Measurements from ENCODE around the gene CACNA2D1. TPM values are rescaled to one million over a fixed set of nuclear protein-coding genes. Genes with fewer than 3 reads are reported as not detected.

CACNA2D1 gene
- total RNA-seq, 4 donors from 2014 or later = 29.8 to 47.6 (median 36.6) TPM

DNA sequence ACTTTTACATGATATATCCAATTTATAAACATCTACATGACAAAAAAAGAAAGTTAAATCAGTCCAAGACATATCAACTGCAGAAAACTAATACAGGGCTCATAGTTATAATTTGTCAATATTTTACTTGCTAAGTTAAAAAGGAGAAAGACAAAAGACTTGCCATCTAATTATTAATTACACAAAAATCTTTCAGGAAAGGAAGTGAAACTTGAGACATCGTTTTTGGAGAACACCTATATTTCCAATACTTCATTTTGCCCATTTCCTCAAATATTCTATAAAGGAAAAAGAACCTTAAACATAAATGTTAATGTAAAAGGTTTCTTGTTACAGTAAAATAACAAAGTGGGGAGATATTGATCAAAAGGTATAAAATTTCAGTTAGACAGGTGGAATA lies 148.7 kb downstream of the CACNA2D1 start:
- WGBS, 2 donors (ENCODE audit: low coverage in 1 of 2) = 67 to 78% methylated on average over 1 of the region's 1 CpG
- H3K36me3 ChIP-seq = no peaks in the 10 kb centered on the region
- no peaks in the 10 kb centered on the region for H3K4me1 ChIP-seq
- no peak overlapping the region for H3K27ac ChIP-seq
- H3K9me3 ChIP-seq = peaks cover 0 to 6% (median 0%) of the 10 kb centered on the region in 3 donors
- TF ChIP-seq EP300 (IDR thresholded peaks at IDR 0.05) = no peak
- TF ChIP-seq, protein P1, sequence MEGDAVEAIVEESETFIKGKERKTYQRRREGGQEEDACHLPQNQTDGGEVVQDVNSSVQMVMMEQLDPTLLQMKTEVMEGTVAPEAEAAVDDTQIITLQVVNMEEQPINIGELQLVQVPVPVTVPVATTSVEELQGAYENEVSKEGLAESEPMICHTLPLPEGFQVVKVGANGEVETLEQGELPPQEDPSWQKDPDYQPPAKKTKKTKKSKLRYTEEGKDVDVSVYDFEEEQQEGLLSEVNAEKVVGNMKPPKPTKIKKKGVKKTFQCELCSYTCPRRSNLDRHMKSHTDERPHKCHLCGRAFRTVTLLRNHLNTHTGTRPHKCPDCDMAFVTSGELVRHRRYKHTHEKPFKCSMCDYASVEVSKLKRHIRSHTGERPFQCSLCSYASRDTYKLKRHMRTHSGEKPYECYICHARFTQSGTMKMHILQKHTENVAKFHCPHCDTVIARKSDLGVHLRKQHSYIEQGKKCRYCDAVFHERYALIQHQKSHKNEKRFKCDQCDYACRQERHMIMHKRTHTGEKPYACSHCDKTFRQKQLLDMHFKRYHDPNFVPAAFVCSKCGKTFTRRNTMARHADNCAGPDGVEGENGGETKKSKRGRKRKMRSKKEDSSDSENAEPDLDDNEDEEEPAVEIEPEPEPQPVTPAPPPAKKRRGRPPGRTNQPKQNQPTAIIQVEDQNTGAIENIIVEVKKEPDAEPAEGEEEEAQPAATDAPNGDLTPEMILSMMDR (IDR thresholded peaks at IDR 0.05) = no peak
- no peak for TF ChIP-seq POLR2A (IDR thresholded peaks at IDR 0.05)
- no peak for TF ChIP-seq POLR2AphosphoS5 (IDR thresholded peaks at IDR 0.05)
- H3K4me3 ChIP-seq = no peak overlapping the region
- ATAC-seq = no peak
- H3K27me3 ChIP-seq = no peaks in the 10 kb centered on the region

- no peak for TF ChIP-seq EP300 (IDR thresholded peaks at IDR 0.05)
- no peak for TF ChIP-seq POLR2AphosphoS5 (IDR thresholded peaks at IDR 0.05)
- no peak for TF ChIP-seq POLR2A (IDR thresholded peaks at IDR 0.05)
- no peak for ATAC-seq
Measured at GRCh38 chr7:82294382-82294784, 149.2 kb downstream of the CACNA2D1 start.

DNA sequence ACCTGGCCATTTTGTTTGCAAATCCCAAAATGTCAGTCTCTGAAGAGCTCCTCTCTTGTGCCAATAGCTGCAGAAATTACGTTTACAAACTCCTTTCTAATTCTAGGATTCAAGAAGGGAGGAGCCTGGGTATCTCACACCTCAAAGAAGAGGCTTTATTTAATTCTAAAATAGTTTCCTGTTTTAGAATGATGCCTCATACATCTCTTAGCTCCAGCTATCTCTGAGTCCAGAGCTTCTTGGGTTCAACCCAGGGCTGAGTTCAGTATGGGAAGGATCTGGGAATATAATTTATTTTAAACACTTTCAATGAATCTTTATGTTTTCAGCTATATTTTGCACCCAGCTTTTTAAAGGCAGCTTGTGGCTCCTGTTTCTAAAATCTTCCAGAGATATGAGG lies 150.1 kb downstream of the CACNA2D1 start:
- 75% methylated on average over 1 of the region's 1 CpG; no CpG with 5 or more reads in 1 of the 2 donors for WGBS, 2 donors (ENCODE audit: low coverage in 1 of 2)
- no peak overlapping the region for H3K27ac ChIP-seq
- peaks cover 0 to 6% (median 0%) of the 10 kb centered on the region in 3 donors for H3K9me3 ChIP-seq
- H3K27me3 ChIP-seq = no peaks in the 10 kb centered on the region
- H3K36me3 ChIP-seq = no peaks in the 10 kb centered on the region
- H3K4me3 ChIP-seq = no peak overlapping the region
- peaks cover 0 to 9% (median 0%) of the 10 kb centered on the region in 3 donors for H3K4me1 ChIP-seq
- no peak for ATAC-seq
- no peak for TF ChIP-seq POLR2A (IDR thresholded peaks at IDR 0.05)
- no peak for TF ChIP-seq EP300 (IDR thresholded peaks at IDR 0.05)
- TF ChIP-seq, protein P1 (IDR thresholded peaks at IDR 0.05) = no peak
- no peak for TF ChIP-seq POLR2AphosphoS5 (IDR thresholded peaks at IDR 0.05)

More at GRCh38 chr7:82294382-82294784, 149.2 kb downstream of the CACNA2D1 start:
- no peak overlapping the region for H3K27ac ChIP-seq
- no peak overlapping the region for H3K4me3 ChIP-seq
- WGBS, 2 donors (ENCODE audit: low coverage in 1 of 2) = 79 to 82% methylated on average over 1 of the region's 1 CpG
- H3K9me3 ChIP-seq = peaks cover 0 to 6% (median 0%) of the 10 kb centered on the region in 3 donors
- H3K27me3 ChIP-seq = no peaks in the 10 kb centered on the region
- H3K4me1 ChIP-seq = no peaks in the 10 kb centered on the region
- no peaks in the 10 kb centered on the region for H3K36me3 ChIP-seq

DNA sequence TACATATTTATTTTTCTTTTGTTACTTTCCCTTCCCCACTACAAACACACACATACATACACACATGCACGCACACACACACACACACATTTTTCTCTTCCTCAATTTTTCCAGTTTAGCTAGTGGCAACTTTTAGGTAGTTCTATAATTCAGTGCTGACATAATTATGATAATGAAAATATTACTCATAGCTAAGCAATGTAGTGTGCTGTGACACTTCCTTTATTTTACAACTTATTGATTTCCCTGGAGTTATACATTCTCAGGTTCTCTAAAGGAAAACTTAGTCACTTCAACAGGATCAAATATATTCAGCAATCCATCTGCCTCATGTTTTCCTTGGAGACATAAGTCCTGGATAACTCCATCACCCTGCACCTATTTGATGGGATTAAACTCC lies 151.6 kb downstream of the CACNA2D1 start:
- Histone ChIP-seq H3K27ac (no peak overlapping the region), H3K4me1 (peaks cover 0 to 12% (median 0%) of the 10 kb centered on the region in 3 donors), H3K4me3 (no peak overlapping the region), H3K9me3 (peaks cover 0 to 6% (median 0%) of the 10 kb centered on the region in 3 donors), H3K36me3 (no peaks in the 10 kb centered on the region), H3K27me3 (no peaks in the 10 kb centered on the region)
- TF ChIP-seq POLR2AphosphoS5 (IDR thresholded peaks at IDR 0.05) = no peak
- TF ChIP-seq EP300 (IDR thresholded peaks at IDR 0.05) = no peak
- TF ChIP-seq, protein P1 (IDR thresholded peaks at IDR 0.05) = no peak
- no peak for TF ChIP-seq POLR2A (IDR thresholded peaks at IDR 0.05)
- 81 to 88% methylated on average over 1 of the region's 1 CpG for WGBS, 2 donors (ENCODE audit: low coverage in 1 of 2)
- no peak for ATAC-seq

DNA sequence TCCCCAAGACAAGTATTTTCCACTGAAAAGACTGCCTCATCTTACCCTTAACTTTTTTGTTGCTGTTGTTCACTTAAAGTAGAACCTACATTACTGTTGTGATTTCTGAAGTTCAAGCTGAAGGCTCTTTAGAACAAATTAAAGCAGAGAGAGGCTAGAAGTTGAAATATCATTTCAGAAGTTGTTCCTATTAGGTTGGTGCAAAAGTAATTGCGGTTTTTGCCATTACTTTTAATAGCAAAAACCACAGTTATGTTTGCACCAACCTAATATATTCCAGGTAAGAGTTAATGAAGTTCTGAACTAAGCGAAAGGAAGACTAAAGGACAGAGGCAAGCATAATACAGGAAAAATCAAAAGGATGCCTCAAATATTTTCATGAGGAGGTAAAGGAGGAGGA lies 153.7 kb downstream of the CACNA2D1 start:
- no peak for ATAC-seq
- peaks cover 0 to 6% (median 0%) of the 10 kb centered on the region in 3 donors for H3K9me3 ChIP-seq
- no peak overlapping the region for H3K27ac ChIP-seq
- TF ChIP-seq POLR2AphosphoS5 (IDR thresholded peaks at IDR 0.05) (no peak), POLR2A (IDR thresholded peaks at IDR 0.05) (no peak), EP300 (IDR thresholded peaks at IDR 0.05) (no peak)
- TF ChIP-seq, protein P1 (IDR thresholded peaks at IDR 0.05) = no peak
- H3K4me1 ChIP-seq = peaks cover 0 to 12% (median 0%) of the 10 kb centered on the region in 3 donors
- WGBS, 2 donors (ENCODE audit: low coverage in 1 of 2) = 72 to 100% methylated on average over 2 of the region's 2 CpGs
- no peaks in the 10 kb centered on the region for H3K36me3 ChIP-seq
- no peaks in the 10 kb centered on the region for H3K27me3 ChIP-seq
- no peak overlapping the region for H3K4me3 ChIP-seq
